GM12865 (cell line): Measurements from ENCODE around the gene SV2A.

Source experiments
- DNase-seq: peaks from one replicate; pipeline ENCODE4 v3.0.0; 2010; ENCODE audit warnings: low read depth
- H3K4me3 ChIP-seq: 2 replicates; pipeline ENCODE4 v1.5.1; 2011; ENCODE audit warnings: mild to moderate bottlenecking, low read depth, low read length, control low read depth
- TF ChIP-seq, protein P1 (sequence below): IDR thresholded peaks from 2 replicates; pipeline ENCODE4 v1.5.1; 2011; ENCODE audit warnings: low read length, control low read depth, low read depth, inconsistent platforms; ENCODE audit not compliant: insufficient read depth; ENCODE audit errors: missing control alignments

The SV2A gene

DNA sequence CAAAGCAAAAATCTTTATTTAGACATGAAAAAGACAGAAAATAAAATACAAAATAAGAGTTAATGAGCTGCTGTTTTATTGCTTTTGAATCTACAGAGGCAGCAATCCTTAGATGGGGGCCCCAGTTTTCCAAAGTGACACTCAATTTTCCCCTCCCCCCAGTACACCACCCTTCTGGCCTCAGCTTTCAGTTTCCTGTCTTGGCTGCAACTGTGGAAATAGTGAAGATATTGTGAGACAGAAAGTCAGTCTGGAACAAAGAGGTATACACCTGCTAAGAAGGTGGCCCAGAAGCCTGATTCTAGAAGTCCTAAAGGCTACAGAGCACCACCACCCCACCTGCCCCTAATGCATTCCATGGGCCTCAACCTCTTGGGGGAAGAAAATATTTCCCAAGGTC is 20.1 kb upstream of the SV2A start:
- DNase-seq = peak; percentile 45
- H3K4me3 ChIP-seq = no peak overlapping the region
- TF ChIP-seq, protein P1, sequence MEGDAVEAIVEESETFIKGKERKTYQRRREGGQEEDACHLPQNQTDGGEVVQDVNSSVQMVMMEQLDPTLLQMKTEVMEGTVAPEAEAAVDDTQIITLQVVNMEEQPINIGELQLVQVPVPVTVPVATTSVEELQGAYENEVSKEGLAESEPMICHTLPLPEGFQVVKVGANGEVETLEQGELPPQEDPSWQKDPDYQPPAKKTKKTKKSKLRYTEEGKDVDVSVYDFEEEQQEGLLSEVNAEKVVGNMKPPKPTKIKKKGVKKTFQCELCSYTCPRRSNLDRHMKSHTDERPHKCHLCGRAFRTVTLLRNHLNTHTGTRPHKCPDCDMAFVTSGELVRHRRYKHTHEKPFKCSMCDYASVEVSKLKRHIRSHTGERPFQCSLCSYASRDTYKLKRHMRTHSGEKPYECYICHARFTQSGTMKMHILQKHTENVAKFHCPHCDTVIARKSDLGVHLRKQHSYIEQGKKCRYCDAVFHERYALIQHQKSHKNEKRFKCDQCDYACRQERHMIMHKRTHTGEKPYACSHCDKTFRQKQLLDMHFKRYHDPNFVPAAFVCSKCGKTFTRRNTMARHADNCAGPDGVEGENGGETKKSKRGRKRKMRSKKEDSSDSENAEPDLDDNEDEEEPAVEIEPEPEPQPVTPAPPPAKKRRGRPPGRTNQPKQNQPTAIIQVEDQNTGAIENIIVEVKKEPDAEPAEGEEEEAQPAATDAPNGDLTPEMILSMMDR = no peak

DNA sequence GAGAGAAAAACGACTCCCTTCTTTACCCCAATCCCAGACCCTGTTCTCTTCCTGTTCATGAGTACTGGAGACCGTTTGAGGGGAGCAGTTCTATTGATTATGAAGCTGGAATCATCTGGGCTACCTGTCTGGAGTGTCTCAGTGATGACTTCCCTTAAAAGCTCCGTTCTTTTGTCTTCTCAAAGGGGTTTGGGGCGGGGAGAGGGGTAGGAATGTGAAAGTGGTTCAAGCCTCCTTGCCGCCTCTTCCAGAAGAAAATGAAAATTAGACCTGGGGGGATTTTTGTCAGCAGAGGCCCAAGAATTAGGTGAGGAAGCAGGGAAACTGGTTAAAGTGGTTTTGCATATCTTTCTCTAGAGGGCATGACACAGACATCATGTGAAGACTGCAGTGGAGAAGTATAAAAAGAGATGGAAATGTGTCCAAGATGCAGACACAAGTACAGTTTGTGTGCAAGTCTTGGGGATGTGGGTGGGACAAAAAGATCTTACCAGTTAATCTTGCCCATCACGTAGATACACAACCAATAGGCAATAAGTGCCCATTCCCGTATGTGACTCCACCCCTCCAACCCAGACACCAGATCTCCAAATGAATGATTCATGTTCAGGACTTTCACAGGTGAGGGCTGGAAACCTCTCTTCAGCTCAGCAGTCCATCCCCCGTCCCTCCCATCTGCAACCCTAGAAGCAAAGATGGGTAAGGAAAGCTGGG is 19.5 kb upstream of the SV2A start:
- H3K4me3 ChIP-seq = no peak overlapping the region
- DNase-seq = peak; percentile 16

DNA sequence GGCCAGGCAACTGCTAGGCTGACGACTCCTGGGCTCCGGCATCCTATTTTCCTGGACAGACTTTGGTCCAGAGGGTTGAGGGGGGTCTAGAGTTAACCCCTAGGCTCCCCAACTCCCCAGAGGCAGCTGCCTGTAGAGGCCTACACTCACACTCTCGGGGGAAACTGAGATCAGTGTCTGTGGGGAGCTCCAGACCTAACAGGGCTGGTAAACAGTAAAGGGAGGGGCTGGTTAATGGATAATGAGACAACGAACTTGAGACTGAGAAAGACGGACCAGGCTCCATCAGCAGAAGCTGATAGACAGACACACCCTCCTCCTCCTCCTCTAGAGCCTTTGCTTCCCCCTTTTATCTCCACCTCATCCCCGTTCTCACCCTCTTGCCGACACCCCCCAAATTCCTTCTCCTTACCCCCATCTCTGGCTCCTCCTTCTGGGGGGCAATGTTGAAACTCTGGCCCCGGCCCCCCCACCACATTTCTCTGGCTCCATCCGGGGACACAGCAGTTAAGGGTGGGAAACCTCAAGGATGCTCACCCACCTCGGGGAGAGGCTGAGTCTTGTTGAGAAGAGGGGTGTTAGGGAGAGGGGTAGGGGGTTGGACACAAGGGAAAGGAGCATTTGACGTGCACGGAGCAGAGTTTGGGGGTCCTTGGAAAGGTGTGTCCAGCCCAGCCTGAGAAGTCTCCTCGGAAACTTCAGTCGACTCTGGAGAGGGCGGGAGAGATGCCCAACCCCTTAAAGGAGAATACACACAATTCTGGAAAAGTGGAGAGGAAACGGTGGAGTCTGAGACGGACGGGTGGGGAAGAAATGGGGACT is 18.7 kb upstream of the SV2A start, which contains the start of gene MTMR11:
Gene MTMR11, minus strand, starts transcription at position 710 of the 822 bp plus-strand sequence. Its CDS starts 232 bp downstream, at position 478.
- TF ChIP-seq, protein P1 = no peak
- no peak within 1 kb of the TSS for H3K4me3 ChIP-seq
- DNase-seq = no peak

More for the DNA sequence above, 19.5 kb upstream of the SV2A start:
- TF ChIP-seq, protein P1 = no peak

DNA sequence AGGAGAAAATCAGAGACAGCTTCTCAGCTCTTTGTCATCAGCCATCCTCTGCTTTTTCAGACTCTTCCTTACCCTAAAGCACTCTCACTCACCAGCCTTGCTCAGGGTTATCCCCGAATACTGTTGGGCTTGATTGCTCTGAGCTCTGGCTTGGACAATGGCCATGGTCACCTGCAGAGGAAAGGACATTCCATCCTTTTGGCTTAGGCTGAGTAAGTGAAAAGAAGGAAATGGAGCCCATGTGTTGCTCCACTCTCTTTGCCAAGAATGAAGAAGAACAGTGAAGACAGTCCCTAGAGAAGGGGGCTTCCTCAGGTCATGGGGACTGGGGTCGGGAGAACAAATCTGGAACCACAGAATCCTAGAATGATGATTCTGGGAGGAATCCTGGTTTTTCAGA is 16.7 kb upstream of the SV2A start:
- TF ChIP-seq, protein P1 = no peak
- H3K4me3 ChIP-seq = no peak overlapping the region
- no peak for DNase-seq

DNA sequence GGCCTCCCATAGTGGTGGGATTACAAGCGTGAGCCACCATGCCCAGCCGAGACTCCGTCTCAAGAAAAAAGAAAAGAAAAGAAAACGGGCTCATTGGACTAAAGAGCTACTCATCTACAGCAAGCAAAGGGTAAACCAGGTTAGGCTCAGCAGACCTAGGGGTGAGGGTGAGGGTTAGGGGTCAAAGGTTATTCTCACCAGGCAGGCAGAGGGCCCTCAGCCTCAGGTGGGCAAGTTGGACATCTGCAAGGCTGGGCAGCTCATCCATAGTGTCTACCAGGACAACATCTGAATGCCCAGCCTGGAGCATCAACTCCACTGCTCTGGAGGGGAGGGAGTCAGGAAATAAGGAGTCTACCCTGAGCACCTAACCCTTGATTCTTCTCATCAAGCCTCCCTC is 15.6 kb upstream of the SV2A start:
- no peak for DNase-seq
- TF ChIP-seq, protein P1 = no peak
- H3K4me3 ChIP-seq = no peak overlapping the region

DNA sequence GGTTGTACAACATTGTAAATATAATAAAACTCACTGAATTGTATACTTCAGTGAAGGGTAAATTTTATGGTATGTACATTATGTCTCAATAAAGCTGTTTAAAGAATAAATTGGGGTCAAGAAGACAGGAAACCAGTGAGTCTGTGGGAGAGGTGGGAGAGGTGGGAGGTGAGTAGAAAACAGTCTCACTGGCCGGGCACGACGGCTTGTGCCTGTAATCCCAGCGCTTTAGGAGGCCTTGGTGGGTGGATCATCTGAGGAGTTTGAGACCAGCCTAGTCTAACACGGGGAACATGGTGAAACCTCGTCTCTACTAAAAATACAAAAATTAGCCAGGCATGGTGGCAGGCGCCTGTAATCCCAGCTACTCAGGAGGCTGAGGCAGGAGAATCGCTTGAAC is 14.8 kb upstream of the SV2A start:
- TF ChIP-seq, protein P1 = no peak
- no peak overlapping the region for H3K4me3 ChIP-seq
- DNase-seq = no peak
